OCI-LY1 (cell line): ENCODE measurements around the gene STK32B.

Experiments
- CTCF ChIP-seq: fragments of 200-600 bp; sonication (generic), shearing (Covaris generic); IDR thresholded peaks from 2 replicates; pipeline ENCODE4 v1.5.1; 2017; ENCODE audit warnings: mild to moderate bottlenecking, antibody characterized with exemption, low read length, moderate library complexity, mixed read lengths
- EZH2 ChIP-seq: fragments of 200-600 bp; sonication (generic), shearing (Covaris generic); IDR thresholded peaks from 2 replicates; pipeline ENCODE4 v1.8.0; 2017; ENCODE audit warnings: borderline replicate concordance, mixed run types, mild to moderate bottlenecking, antibody characterized with exemption, low read length, moderate library complexity, mixed read lengths

GRCh38 chr4:5033281-5033841 is 17.9 kb upstream of the STK32B start:
- no peak for TF ChIP-seq CTCF
- TF ChIP-seq EZH2, result no peak
